H1 (cell line): ENCODE measurements around the gene RMDN2.

Source experiments
- CBX5 ChIP-seq: fragments of 300-800, 300-1000 bp; sonication (generic); IDR thresholded peaks from 2 replicates; pipeline ENCODE4 v1.7.1; 2016; ENCODE audit warnings: antibody characterized with exemption, low read length, low read depth
- CTCF ChIP-seq, 3 experiments: IDR thresholded peaks; 1 replicate in 2 of 3; 2 replicates in 1 of 3; pipeline versions ENCODE4 v1.5.1 to v1.6.1; 2011; ENCODE audit warnings: low read length in 3 of 3, mild to moderate bottlenecking in 3 of 3, inconsistent platforms in 2 of 3, low read depth in 1 of 3, moderate library complexity in 1 of 3; ENCODE audit not compliant: insufficient read depth in 1 of 3; ENCODE audit errors: control extremely low read depth in 1 of 3
- EGR1 ChIP-seq: IDR thresholded peaks from 2 replicates; pipeline ENCODE4 v1.6.1; 2011; ENCODE audit warnings: low read depth, low read length, borderline replicate concordance
- KDM5A ChIP-seq: fragments of 200-600 bp; IDR thresholded peaks from 2 replicates; pipeline ENCODE4 v1.7.1; 2012; ENCODE audit warnings: mild to moderate bottlenecking, low read length, inconsistent platforms, mixed read lengths
- MAX ChIP-seq: IDR thresholded peaks from 2 replicates; pipeline ENCODE4 v1.6.1; 2012; ENCODE audit warnings: inconsistent platforms

DNA sequence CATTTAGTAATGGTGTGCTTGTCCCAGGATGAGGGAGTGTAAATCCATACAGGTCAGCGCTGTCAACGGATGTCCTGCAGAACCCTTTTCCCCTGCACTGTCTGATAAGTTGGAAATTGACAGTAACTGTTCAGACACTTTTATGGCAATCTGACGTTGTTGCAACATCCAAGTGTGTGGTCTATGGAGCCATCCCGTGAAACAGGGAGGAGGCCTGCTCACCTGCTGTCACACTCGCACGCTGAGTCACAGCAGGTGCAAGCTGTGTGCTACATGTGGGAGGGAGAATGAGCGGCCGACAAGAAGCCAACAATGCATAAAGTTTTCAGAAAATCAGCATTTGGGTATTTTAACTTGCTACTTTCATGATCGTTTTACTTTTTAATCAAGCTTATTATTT lies 43.7 kb upstream of the RMDN2 start:
- TF ChIP-seq CBX5 (no peak), CTCF (IDR thresholded peaks at IDR 0.05; ENCODE audit: control extremely low read depth in 1 of 3, insufficient read depth in 1 of 3, low read depth in 1 of 3, low read length in 3 of 3) (no peak), MAX (no peak), KDM5A (no peak), EGR1 (no peak)
